ENCODE measurements around the gene NDUFA12. TPM values are rescaled to one million over a fixed set of nuclear protein-coding genes. Genes with fewer than 3 reads are reported as not detected.

Gene NDUFA12
- polyA plus RNA-seq, 1 experiment: 188 TPM

GRCh38 chr12:94970560-94970959, 32.9 kb downstream of the NDUFA12 start:
- no peak for DNase-seq (ENCODE audit: low read depth, low spot score)
- TF ChIP-seq CTCF (IDR thresholded peaks at IDR 0.05; ENCODE audit: low read depth, low read length): no peak
- ChIA-PET POLR2A (no interaction called here), CTCF (no interaction called here)
- Histone ChIP-seq H3K27ac (ENCODE audit: low read depth, low read length) (no peak overlapping the region), H3K4me3 (ENCODE audit: low read depth, low read length) (no peak overlapping the region), H3K9me3 (ENCODE audit: control insufficient read depth, insufficient read depth, low read length) (no peaks in the 10 kb centered on the region), H3K27me3 (ENCODE audit: control insufficient read depth, insufficient read depth, low read length) (no peaks in the 10 kb centered on the region)

GRCh38 chr12:94969424-94969823, 34.1 kb downstream of the NDUFA12 start:
- POLR2A ChIA-PET: no interaction called here

GRCh38 chr12:94965982-94966630, 37.4 kb downstream of the NDUFA12 start:
- POLR2A ChIA-PET: no interaction called here
- CTCF ChIA-PET: no interaction called here
- no peak overlapping the region for H3K4me3 ChIP-seq (ENCODE audit: low read depth, low read length)

More at GRCh38 chr12:94969424-94969823, 34.1 kb downstream of the NDUFA12 start:
- CTCF ChIA-PET: no interaction called here
- H3K27me3 ChIP-seq (ENCODE audit: control insufficient read depth, insufficient read depth, low read length): no peaks in the 10 kb centered on the region
- H3K27ac ChIP-seq (ENCODE audit: low read depth, low read length): no peak overlapping the region
- H3K9me3 ChIP-seq (ENCODE audit: control insufficient read depth, insufficient read depth, low read length): no peaks in the 10 kb centered on the region
- no peak for DNase-seq (ENCODE audit: low read depth, low spot score)
- TF ChIP-seq CTCF (IDR thresholded peaks at IDR 0.05; ENCODE audit: low read depth, low read length): no peak
- no peak overlapping the region for H3K4me3 ChIP-seq (ENCODE audit: low read depth, low read length)

GRCh38 chr12:94963649-94964048, 39.8 kb downstream of the NDUFA12 start:
- CTCF ChIA-PET: no interaction called here
- H3K27me3 ChIP-seq (ENCODE audit: control insufficient read depth, insufficient read depth, low read length): no peaks in the 10 kb centered on the region
- no peak for TF ChIP-seq CTCF (IDR thresholded peaks at IDR 0.05; ENCODE audit: low read depth, low read length)
- no peak overlapping the region for H3K27ac ChIP-seq (ENCODE audit: low read depth, low read length)
- H3K4me3 ChIP-seq (ENCODE audit: low read depth, low read length): no peak overlapping the region
- DNase-seq (ENCODE audit: low read depth, low spot score): no peak
- POLR2A ChIA-PET: no interaction called here
- no peaks in the 10 kb centered on the region for H3K9me3 ChIP-seq (ENCODE audit: control insufficient read depth, insufficient read depth, low read length)

More at GRCh38 chr12:94965982-94966630, 37.4 kb downstream of the NDUFA12 start:
- no peak for DNase-seq (ENCODE audit: low read depth, low spot score)
- no peak for TF ChIP-seq CTCF (IDR thresholded peaks at IDR 0.05; ENCODE audit: low read depth, low read length)
- Histone ChIP-seq H3K9me3 (ENCODE audit: control insufficient read depth, insufficient read depth, low read length) (no peaks in the 10 kb centered on the region), H3K27ac (ENCODE audit: low read depth, low read length) (no peak overlapping the region), H3K27me3 (ENCODE audit: control insufficient read depth, insufficient read depth, low read length) (no peaks in the 10 kb centered on the region)

- TF ChIP-seq CTCF (IDR thresholded peaks at IDR 0.05; ENCODE audit: low read depth, low read length): no peak
- H3K27ac ChIP-seq (ENCODE audit: low read depth, low read length): no peak overlapping the region
- no peaks in the 10 kb centered on the region for H3K9me3 ChIP-seq (ENCODE audit: control insufficient read depth, insufficient read depth, low read length)
- H3K27me3 ChIP-seq (ENCODE audit: control insufficient read depth, insufficient read depth, low read length): no peaks in the 10 kb centered on the region
- H3K4me3 ChIP-seq (ENCODE audit: low read depth, low read length): no peak overlapping the region
- POLR2A ChIA-PET: interaction anchor here (0.8 kb wide), 1 partner anchor 14 kb away, joined by 3 read pairs; no protein-coding TSS in a partner anchor
- CTCF ChIA-PET: no interaction called here
- no peak for DNase-seq (ENCODE audit: low read depth, low spot score)
These were observed 40.8 kb downstream of the NDUFA12 start for GRCh38 chr12:94962670-94963069.

All from AG04450 (cell line).